NB4 (cell line): ENCODE measurements around the gene WFDC10A.
"Not testable (repeated sequence)": the region's sequence is repeated elsewhere in the genome, so short reads cannot be mapped to it uniquely, and the experiment has no call there.

Experiments used
- DNase-seq: peaks from one replicate; pipeline ENCODE4 v3.0.0; 2010; ENCODE audit warnings: low read depth
- H3K4me3 ChIP-seq: one replicate; pipeline ENCODE4 v1.5.1; 2011; ENCODE audit warnings: mild to moderate bottlenecking, low read depth, low read length, moderate library complexity
- CTCF ChIP-seq: IDR thresholded peaks from one replicate; pipeline ENCODE4 v1.5.1; 2012; ENCODE audit warnings: low read depth, low read length
- MAX ChIP-seq: IDR thresholded peaks from 2 replicates; pipeline ENCODE4 v1.6.1; 2011; ENCODE audit warnings: low read depth, low read length
- MYC ChIP-seq: IDR thresholded peaks from 2 replicates; pipeline ENCODE4 v1.6.1; 2011; ENCODE audit warnings: low read depth, low read length
- POLR2A ChIP-seq: IDR thresholded peaks from 2 replicates; pipeline ENCODE4 v1.6.1; 2011; ENCODE audit warnings: mild to moderate bottlenecking; ENCODE audit not compliant: insufficient read length; ENCODE audit errors: extremely low read depth

WFDC10A gene

GRCh38 chr20:45639687-45640086 lies 10.1 kb downstream of the WFDC10A start:
- H3K4me3 ChIP-seq: no peak overlapping the region
- no peak for DNase-seq
- TF ChIP-seq CTCF (no peak), MYC (no peak), MAX (no peak), POLR2A (no peak)

- DNase-seq, H3K4me3 ChIP-seq: not testable (repeated sequence)
These were observed 11.5 kb downstream of the WFDC10A start for GRCh38 chr20:45641076-45641475.

GRCh38 chr20:45645869-45646268 lies 16.3 kb downstream of the WFDC10A start:
- DNase-seq, H3K4me3 ChIP-seq: not testable (repeated sequence)

- TF ChIP-seq POLR2A (no peak), MAX (no peak), CTCF (no peak), MYC (no peak)
- H3K4me3 ChIP-seq: no peak overlapping the region
- no peak for DNase-seq
These were observed 17.3 kb downstream of the WFDC10A start for GRCh38 chr20:45646875-45647274.

- no peak for TF ChIP-seq MAX
- TF ChIP-seq POLR2A: no peak
- no peak for TF ChIP-seq CTCF
- TF ChIP-seq MYC: no peak
- DNase-seq: no peak
These were observed 18.0 kb downstream of the WFDC10A start for GRCh38 chr20:45647441-45648050.

GRCh38 chr20:45649312-45649863 lies 19.8 kb downstream of the WFDC10A start:
- TF ChIP-seq MYC (no peak), MAX (no peak), CTCF (no peak), POLR2A (no peak)
- no peak overlapping the region for H3K4me3 ChIP-seq
- DNase-seq: no peak

More at GRCh38 chr20:45647441-45648050, 18.0 kb downstream of the WFDC10A start:
- no peak overlapping the region for H3K4me3 ChIP-seq

- not testable (repeated sequence) for DNase-seq, H3K4me3 ChIP-seq
These were observed 22.2 kb downstream of the WFDC10A start for GRCh38 chr20:45651726-45652125.

- H3K4me3 ChIP-seq, DNase-seq: not testable (repeated sequence)
These were observed 27.5 kb downstream of the WFDC10A start for GRCh38 chr20:45657038-45657437.
